HepG2 (cell line): Measurements from ENCODE around the gene MMP28. TPM values are rescaled to one million over a fixed set of nuclear protein-coding genes. Genes with fewer than 3 reads are reported as not detected.

Source experiments
- ATAC-seq: fragments of 200-7000 bp; cut with Tn5 transposase; 3 replicates; pipeline ENCODE4 v1.9.1; 2020; ENCODE audit warnings: mild to moderate bottlenecking, moderate library complexity
- BruUV-seq: library from RNA; stranded (reverse); fragments of 400-500 nt; replicated peaks from 2 replicates; lab custom pipeline; 2021; lab: Mats Ljungman, UMichigan
- CTCF ChIA-PET: fragments of 300-600 bp; formaldehyde crosslinking; extraction: SDS; loops from one replicate; lab custom pipeline; 2021; ENCODE audit warnings: low total read pairs, inconsistent platforms, low intra/inter-chr PET ratio; lab: Yijun Ruan, JAX
- POLR2A ChIA-PET: fragments of 350-600 bp; sonication (Branson Sonifier 250); formaldehyde crosslinking; loops from one replicate; lab custom pipeline; 2020; ENCODE audit warnings: antibody characterized with exemption, inconsistent platforms; lab: Yijun Ruan, JAX
- DNase-seq: peaks from one replicate; pipeline ENCODE4 v3.0.0-alpha.2; 2015; ENCODE audit warnings: low spot score
- FAIRE-seq: peaks from 3 replicates; lab custom pipeline; 2011; peaks lifted over from hg19 to GRCh38; lab: Jason Lieb, UNC
- H2AFZ ChIP-seq: one replicate; pipeline ENCODE4 v1.6.1; 2011; ENCODE audit warnings: low read length, inconsistent platforms
- H3K27ac ChIP-seq: fragments of 300-600 bp; 3 replicates; pipeline ENCODE4 v1.8.0; 2011; ENCODE audit warnings: mixed run types, mild to moderate bottlenecking, mixed read lengths, low read length, inconsistent platforms; ENCODE audit not compliant: insufficient read depth; ENCODE audit errors: extremely low read length
- H3K27me3 ChIP-seq, 2 experiments: fragments of 200-600 bp in 1 of 2; 2 replicates in 1 of 2; 3 replicates in 1 of 2; pipeline versions ENCODE4 v1.6.0 to v1.8.0; 2011; ENCODE audit warnings: low read length in 2 of 2, mild to moderate bottlenecking in 2 of 2, moderate library complexity in 2 of 2, inconsistent platforms in 1 of 2; ENCODE audit not compliant: insufficient read depth in 2 of 2, control insufficient read depth in 1 of 2
- H3K36me3 ChIP-seq, 2 experiments: fragments of 200-600 bp in 1 of 2; replicated peaks in 1 of 2; 2 replicates in 1 of 2; 3 replicates in 1 of 2; pipeline versions ENCODE4 v1.5.1 to v1.8.0; 2011; ENCODE audit warnings: low read length in 2 of 2, inconsistent platforms in 1 of 2; ENCODE audit not compliant: insufficient read depth in 2 of 2, control insufficient read depth in 1 of 2
- H3K4me1 ChIP-seq: 2 replicates; pipeline ENCODE4 v1.5.1; 2012; ENCODE audit warnings: low read length, inconsistent platforms; ENCODE audit not compliant: insufficient read depth
- H3K4me2 ChIP-seq: 2 replicates; pipeline ENCODE4 v1.6.0; 2011; ENCODE audit warnings: low read depth, low read length, inconsistent platforms
- H3K4me3 ChIP-seq, 3 experiments: fragments of 200-600 bp in 1 of 3; sonication (generic), shearing (Covaris generic) in 1 of 3; replicated peaks in 1 of 3; 2 replicates each; pipeline ENCODE4 v1.5.1; 2011 to 2016; ENCODE audit warnings: low read length in 3 of 3, inconsistent platforms in 2 of 3, low read depth in 2 of 3, mild to moderate bottlenecking in 2 of 3, control low read depth in 1 of 3, mixed read lengths in 1 of 3; ENCODE audit not compliant: insufficient read depth in 1 of 3
- H3K79me2 ChIP-seq: one replicate; pipeline ENCODE4 v1.6.1; 2011; ENCODE audit warnings: low read length, inconsistent platforms; ENCODE audit not compliant: insufficient read depth
- H3K9ac ChIP-seq: 2 replicates; pipeline ENCODE4 v1.6.0; 2011; ENCODE audit warnings: mild to moderate bottlenecking, low read depth, low read length, inconsistent platforms; ENCODE audit not compliant: insufficient read depth
- H3K9me3 ChIP-seq: 2 replicates; pipeline ENCODE4 v1.5.1; 2012; ENCODE audit warnings: mild to moderate bottlenecking, low read length
- H4K20me1 ChIP-seq: 2 replicates; pipeline ENCODE4 v1.6.0; 2011; ENCODE audit warnings: inconsistent platforms, mild to moderate bottlenecking, low read length, moderate library complexity; ENCODE audit not compliant: insufficient read depth
- BCL6 ChIP-seq: IDR thresholded peaks from 2 replicates; pipeline ENCODE4 v1.6.1; 2016; ENCODE audit warnings: missing genetic modification reagents, missing compliant biosample characterization
- DPF2 ChIP-seq: sonication (generic); formaldehyde crosslinking; IDR thresholded peaks from 2 replicates; pipeline ENCODE4 v1.4.0; 2020; ENCODE audit warnings: mild to moderate bottlenecking, low read depth, missing genetic modification reagents, borderline replicate concordance
- FOXK2 ChIP-seq: fragments of 450-650 bp; IDR thresholded peaks from 2 replicates; pipeline ENCODE4 v1.6.1; 2016
- MYNN ChIP-seq: sonication (generic); formaldehyde crosslinking; IDR thresholded peaks from 2 replicates; pipeline ENCODE4 v1.4.0; 2020; ENCODE audit warnings: mild to moderate bottlenecking, low read depth, missing genetic modification reagents
- SATB2 ChIP-seq: sonication (generic); formaldehyde crosslinking; IDR thresholded peaks from 2 replicates; pipeline ENCODE4 v1.5.0; 2020; ENCODE audit warnings: missing genetic modification reagents
- ZC3H13 ChIP-seq: sonication (generic); formaldehyde crosslinking; IDR thresholded peaks from 2 replicates; pipeline ENCODE4 v1.8.1; 2023; ENCODE audit warnings: mild to moderate bottlenecking, missing genetic modification reagents, moderate library complexity
- ZFP62 ChIP-seq: sonication (generic); formaldehyde crosslinking; IDR thresholded peaks from 2 replicates; pipeline ENCODE4 v1.4.0; 2020; ENCODE audit warnings: missing genetic modification reagents
- ZNF562 ChIP-seq: sonication (generic); formaldehyde crosslinking; IDR thresholded peaks from 2 replicates; pipeline ENCODE4 v1.8.0; 2022; ENCODE audit warnings: missing genetic modification reagents, borderline replicate concordance
- WGBS: methylation state at CpG from one replicate; pipeline ENCODE4 v1.1.6; 2017; ENCODE audit warnings: low lambda C conversion rate; 5-methylcytosine and 5-hydroxymethylcytosine counted together
- in situ Hi-C: cut with HindIII; loops from 2 replicates; pipeline ENCODE4 v1.10.0; 2017; ENCODE audit warnings: low pct_unique_long_range_greater_than_20kb; ENCODE audit not compliant: extremely low pct_ligation_motif_present
- intact Hi-C: fragments of 100-400 bp; cut with micrococcal nuclease; formaldehyde crosslinking; loops from one replicate; pipeline ENCODE4 v1.10.0; 2022; ENCODE audit not compliant: unreplicated experiment
- polyA plus RNA-seq, 8 experiments: library from polyadenylated mRNA; depleted of rRNA in 3 of 8; stranded (reverse) in 7 of 8; unstranded in 1 of 8; fragments of >200 nt; fragmentation: Illumina TruSeq in 4 of 8; extraction: Trizol in 4 of 8; gene quantifications; 2 replicates each; pipeline versions ENCODE4 v1.2.1 to v1.2.3, GENCODE V29; 2011 to 2016; ENCODE audit warnings: low read depth in 4 of 8, missing spikeins in 1 of 8, mixed read lengths in 1 of 8; ENCODE audit not compliant: insufficient read depth in 1 of 8
- total RNA-seq, 5 experiments: library from RNA; depleted of rRNA; stranded (reverse); fragments of >200 nt; fragmentation: Illumina TruSeq; extraction: Trizol; gene quantifications; 2 replicates each; pipeline ENCODE4 v1.2.3, GENCODE V29; 2016; ENCODE audit warnings: low read depth in 1 of 5
- TF ChIP-seq, protein P1 (sequence below): sonication (generic); formaldehyde crosslinking; IDR thresholded peaks from 2 replicates; pipeline ENCODE4 v1.9.0; 2022; ENCODE audit warnings: low read depth, missing genetic modification reagents
- TF ChIP-seq, protein P2 (sequence below): sonication (generic); formaldehyde crosslinking; IDR thresholded peaks from 2 replicates; pipeline ENCODE4 v1.8.1; 2023; ENCODE audit warnings: mild to moderate bottlenecking, missing genetic modification reagents, borderline replicate concordance
- TF ChIP-seq, protein P3 (sequence below): sonication (generic); formaldehyde crosslinking; IDR thresholded peaks from 2 replicates; pipeline ENCODE4 v1.5.1; 2020; ENCODE audit warnings: mild to moderate bottlenecking, missing genetic modification reagents
- TF ChIP-seq, protein P4 (sequence below): sonication (generic); formaldehyde crosslinking; IDR thresholded peaks from 2 replicates; pipeline ENCODE4 v1.5.1; 2020; ENCODE audit warnings: missing genetic modification reagents, mild to moderate bottlenecking, borderline replicate concordance
- TF ChIP-seq, protein P5 (sequence below): sonication (generic); formaldehyde crosslinking; IDR thresholded peaks from 2 replicates; pipeline ENCODE4 v1.4.0; 2020; ENCODE audit warnings: missing genetic modification reagents
- TF ChIP-seq, protein P6 (sequence below): sonication (generic); formaldehyde crosslinking; IDR thresholded peaks from 2 replicates; pipeline ENCODE4 v1.4.0; 2020; ENCODE audit warnings: mild to moderate bottlenecking, missing genetic modification reagents

Gene MMP28
- total and polyA plus RNA-seq, 2 of the 13 experiments (the other 11 are each of a cell fraction or from before 2014, with no cell fraction given) = not detected

DNA sequence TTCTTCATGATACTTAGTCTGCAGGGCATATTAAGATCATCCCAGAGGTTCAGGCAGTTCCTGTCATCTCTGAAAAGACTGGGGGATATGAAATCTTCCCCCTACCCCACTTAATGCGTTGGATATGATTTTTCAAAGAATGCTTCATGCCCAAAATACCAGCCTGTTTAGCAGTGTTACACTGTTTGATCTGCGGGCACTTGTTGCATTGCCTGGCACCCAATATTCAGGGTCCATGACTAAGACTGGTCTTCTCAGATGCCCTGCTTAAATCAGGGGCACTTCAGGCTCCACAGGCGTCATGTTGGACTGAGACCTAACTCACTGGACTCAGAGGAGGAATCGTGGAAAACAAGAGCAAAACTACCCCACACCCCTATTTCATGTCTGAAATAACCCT is 70.4 kb downstream of the MMP28 start:
- FAIRE-seq = no peak
- in situ Hi-C loops = loop anchor here (25.0 kb wide), 1 partner anchor 413 kb away; no protein-coding TSS in a partner anchor
- BruUV-seq = no TSS peak
- TF ChIP-seq, protein P1, sequence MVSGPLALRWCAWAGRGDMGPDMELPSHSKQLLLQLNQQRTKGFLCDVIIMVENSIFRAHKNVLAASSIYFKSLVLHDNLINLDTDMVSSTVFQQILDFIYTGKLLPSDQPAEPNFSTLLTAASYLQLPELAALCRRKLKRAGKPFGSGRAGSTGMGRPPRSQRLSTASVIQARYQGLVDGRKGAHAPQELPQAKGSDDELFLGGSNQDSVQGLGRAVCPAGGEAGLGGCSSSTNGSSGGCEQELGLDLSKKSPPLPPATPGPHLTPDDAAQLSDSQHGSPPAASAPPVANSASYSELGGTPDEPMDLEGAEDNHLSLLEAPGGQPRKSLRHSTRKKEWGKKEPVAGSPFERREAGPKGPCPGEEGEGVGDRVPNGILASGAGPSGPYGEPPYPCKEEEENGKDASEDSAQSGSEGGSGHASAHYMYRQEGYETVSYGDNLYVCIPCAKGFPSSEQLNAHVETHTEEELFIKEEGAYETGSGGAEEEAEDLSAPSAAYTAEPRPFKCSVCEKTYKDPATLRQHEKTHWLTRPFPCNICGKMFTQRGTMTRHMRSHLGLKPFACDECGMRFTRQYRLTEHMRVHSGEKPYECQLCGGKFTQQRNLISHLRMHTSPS = no peak
- TF ChIP-seq, protein P2, sequence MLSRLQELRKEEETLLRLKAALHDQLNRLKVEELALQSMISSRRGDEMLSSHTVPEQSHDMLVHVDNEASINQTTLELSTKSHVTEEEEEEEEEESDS = no peak
- no peak for TF ChIP-seq ZNF562 (CRISPR knock-in tag)
- TF ChIP-seq, protein P3, sequence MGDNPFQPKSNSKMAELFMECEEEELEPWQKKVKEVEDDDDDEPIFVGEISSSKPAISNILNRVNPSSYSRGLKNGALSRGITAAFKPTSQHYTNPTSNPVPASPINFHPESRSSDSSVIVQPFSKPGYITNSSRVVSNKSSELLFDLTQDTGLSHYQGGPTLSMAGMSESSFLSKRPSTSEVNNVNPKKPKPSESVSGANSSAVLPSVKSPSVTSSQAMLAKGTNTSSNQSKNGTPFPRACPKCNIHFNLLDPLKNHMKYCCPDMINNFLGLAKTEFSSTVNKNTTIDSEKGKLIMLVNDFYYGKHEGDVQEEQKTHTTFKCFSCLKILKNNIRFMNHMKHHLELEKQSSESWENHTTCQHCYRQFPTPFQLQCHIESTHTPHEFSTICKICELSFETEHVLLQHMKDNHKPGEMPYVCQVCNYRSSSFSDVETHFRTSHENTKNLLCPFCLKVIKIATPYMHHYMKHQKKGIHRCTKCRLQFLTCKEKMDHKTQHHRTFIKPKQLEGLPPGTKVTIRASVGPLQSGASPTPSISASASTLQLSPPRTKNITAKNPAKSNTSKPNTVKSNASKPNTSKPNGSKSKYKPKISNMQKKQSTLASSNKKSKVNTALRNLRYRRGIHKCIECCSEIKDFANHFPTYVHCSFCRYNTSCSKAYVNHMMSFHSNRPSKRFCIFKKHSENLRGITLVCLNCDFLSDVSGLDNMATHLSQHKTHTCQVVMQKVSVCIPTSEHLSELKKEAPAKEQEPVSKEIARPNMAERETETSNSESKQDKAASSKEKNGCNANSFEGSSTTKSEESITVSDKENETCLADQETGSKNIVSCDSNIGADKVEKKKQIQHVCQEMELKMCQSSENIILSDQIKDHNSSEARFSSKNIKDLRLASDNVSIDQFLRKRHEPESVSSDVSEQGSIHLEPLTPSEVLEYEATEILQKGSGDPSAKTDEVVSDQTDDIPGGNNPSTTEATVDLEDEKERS (CRISPR knock-in tag) = no peak
- no peak for TF ChIP-seq FOXK2
- no peak for TF ChIP-seq SATB2 (CRISPR knock-in tag)
- TF ChIP-seq ZC3H13 (CRISPR knock-in tag) = no peak
- no peak for TF ChIP-seq ZFP62 (CRISPR knock-in tag)
- TF ChIP-seq, protein P4, sequence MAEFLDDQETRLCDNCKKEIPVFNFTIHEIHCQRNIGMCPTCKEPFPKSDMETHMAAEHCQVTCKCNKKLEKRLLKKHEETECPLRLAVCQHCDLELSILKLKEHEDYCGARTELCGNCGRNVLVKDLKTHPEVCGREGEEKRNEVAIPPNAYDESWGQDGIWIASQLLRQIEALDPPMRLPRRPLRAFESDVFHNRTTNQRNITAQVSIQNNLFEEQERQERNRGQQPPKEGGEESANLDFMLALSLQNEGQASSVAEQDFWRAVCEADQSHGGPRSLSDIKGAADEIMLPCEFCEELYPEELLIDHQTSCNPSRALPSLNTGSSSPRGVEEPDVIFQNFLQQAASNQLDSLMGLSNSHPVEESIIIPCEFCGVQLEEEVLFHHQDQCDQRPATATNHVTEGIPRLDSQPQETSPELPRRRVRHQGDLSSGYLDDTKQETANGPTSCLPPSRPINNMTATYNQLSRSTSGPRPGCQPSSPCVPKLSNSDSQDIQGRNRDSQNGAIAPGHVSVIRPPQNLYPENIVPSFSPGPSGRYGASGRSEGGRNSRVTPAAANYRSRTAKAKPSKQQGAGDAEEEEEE (CRISPR knock-in tag) = no peak
- TF ChIP-seq DPF2 (CRISPR knock-in tag) = no peak
- TF ChIP-seq, protein P5, sequence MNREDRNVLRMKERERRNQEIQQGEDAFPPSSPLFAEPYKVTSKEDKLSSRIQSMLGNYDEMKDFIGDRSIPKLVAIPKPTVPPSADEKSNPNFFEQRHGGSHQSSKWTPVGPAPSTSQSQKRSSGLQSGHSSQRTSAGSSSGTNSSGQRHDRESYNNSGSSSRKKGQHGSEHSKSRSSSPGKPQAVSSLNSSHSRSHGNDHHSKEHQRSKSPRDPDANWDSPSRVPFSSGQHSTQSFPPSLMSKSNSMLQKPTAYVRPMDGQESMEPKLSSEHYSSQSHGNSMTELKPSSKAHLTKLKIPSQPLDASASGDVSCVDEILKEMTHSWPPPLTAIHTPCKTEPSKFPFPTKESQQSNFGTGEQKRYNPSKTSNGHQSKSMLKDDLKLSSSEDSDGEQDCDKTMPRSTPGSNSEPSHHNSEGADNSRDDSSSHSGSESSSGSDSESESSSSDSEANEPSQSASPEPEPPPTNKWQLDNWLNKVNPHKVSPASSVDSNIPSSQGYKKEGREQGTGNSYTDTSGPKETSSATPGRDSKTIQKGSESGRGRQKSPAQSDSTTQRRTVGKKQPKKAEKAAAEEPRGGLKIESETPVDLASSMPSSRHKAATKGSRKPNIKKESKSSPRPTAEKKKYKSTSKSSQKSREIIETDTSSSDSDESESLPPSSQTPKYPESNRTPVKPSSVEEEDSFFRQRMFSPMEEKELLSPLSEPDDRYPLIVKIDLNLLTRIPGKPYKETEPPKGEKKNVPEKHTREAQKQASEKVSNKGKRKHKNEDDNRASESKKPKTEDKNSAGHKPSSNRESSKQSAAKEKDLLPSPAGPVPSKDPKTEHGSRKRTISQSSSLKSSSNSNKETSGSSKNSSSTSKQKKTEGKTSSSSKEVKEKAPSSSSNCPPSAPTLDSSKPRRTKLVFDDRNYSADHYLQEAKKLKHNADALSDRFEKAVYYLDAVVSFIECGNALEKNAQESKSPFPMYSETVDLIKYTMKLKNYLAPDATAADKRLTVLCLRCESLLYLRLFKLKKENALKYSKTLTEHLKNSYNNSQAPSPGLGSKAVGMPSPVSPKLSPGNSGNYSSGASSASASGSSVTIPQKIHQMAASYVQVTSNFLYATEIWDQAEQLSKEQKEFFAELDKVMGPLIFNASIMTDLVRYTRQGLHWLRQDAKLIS (CRISPR knock-in tag) = no peak
- TF ChIP-seq MYNN (CRISPR knock-in tag) = no peak
- TF ChIP-seq, protein P6, sequence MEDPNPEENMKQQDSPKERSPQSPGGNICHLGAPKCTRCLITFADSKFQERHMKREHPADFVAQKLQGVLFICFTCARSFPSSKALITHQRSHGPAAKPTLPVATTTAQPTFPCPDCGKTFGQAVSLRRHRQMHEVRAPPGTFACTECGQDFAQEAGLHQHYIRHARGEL (CRISPR knock-in tag) = no peak
- no peak for TF ChIP-seq BCL6 (CRISPR knock-in tag)

More for the DNA sequence above, 70.4 kb downstream of the MMP28 start:
- no peak overlapping the region for H3K27ac ChIP-seq
- peaks cover 10 to 39% of the 10 kb centered on the region in 2 experiments; a peak in 4 of 5 replicates for H3K36me3 ChIP-seq
- ChIA-PET CTCF (no interaction called here), POLR2A (no interaction called here)
- intact Hi-C loops = no loop called here
- H3K4me3 ChIP-seq = no peak overlapping the region
- H3K27me3 ChIP-seq = no peaks in the 10 kb centered on the region
- no peak overlapping the region for H2AFZ ChIP-seq
- WGBS = 94% methylated on average over 4 of the region's 4 CpGs
- H4K20me1 ChIP-seq = no peaks in the 10 kb centered on the region
- peaks cover 17% of the 10 kb centered on the region for H3K4me1 ChIP-seq
- H3K9ac ChIP-seq = no peak overlapping the region
- no peaks in the 10 kb centered on the region for H3K79me2 ChIP-seq
- ATAC-seq = no peak
- no peak for DNase-seq
- no peak overlapping the region for H3K4me2 ChIP-seq
- H3K9me3 ChIP-seq = no peaks in the 10 kb centered on the region
